PFSK-1 (cell line): Measurements from ENCODE around the gene MAGI2.

ENCODE experiments used
- POLR2AphosphoS5 ChIP-seq: IDR thresholded peaks from 2 replicates; pipeline ENCODE4 v1.6.1; 2012; ENCODE audit warnings: low read depth, mild to moderate bottlenecking, control low read depth, low read length, moderate library complexity
- REST ChIP-seq, 2 experiments: IDR thresholded peaks; 2 replicates each; pipeline versions ENCODE4 v1.6.1 to v1.8.0; 2011 to 2012; ENCODE audit warnings: low read depth in 2 of 2, low read length in 2 of 2, control low read depth in 1 of 2, inconsistent platforms in 1 of 2, mild to moderate bottlenecking in 1 of 2, moderate library complexity in 1 of 2; ENCODE audit not compliant: insufficient read depth in 1 of 2
- TAF1 ChIP-seq: IDR thresholded peaks from 2 replicates; pipeline ENCODE4 v1.6.1; 2012; ENCODE audit warnings: low read length, control low read depth, borderline replicate concordance; ENCODE audit not compliant: insufficient read depth

- no peak for TF ChIP-seq TAF1
- TF ChIP-seq POLR2AphosphoS5 = no peak
- TF ChIP-seq REST (IDR thresholded peaks at IDR 0.05; ENCODE audit: insufficient read depth in 1 of 2, low read depth in 2 of 2, low read length in 2 of 2) = no peak
These were observed 659.4 kb downstream of the MAGI2 start for GRCh38 chr7:78794101-78794500.
